Nephron (organoid): ENCODE measurements around the gene ROBO4.

Experiments used
- H3K27ac Mint-ChIP-seq, 3 experiments: 2 replicates each; pipeline ENCODE4 v1.8.0; 2020; ENCODE audit warnings: mixed read lengths in 3 of 3, mild to moderate bottlenecking in 2 of 3, moderate library complexity in 1 of 3
- H3K27me3 Mint-ChIP-seq: 2 replicates; pipeline ENCODE4 v1.8.0; 2021; ENCODE audit warnings: low read depth, mild to moderate bottlenecking, moderate library complexity, mixed read lengths
- H3K36me3 Mint-ChIP-seq: 2 replicates; pipeline ENCODE4 v1.8.0; 2020; ENCODE audit warnings: low read depth, mixed read lengths
- H3K4me1 Mint-ChIP-seq: 2 replicates; pipeline ENCODE4 v1.8.0; 2020; ENCODE audit warnings: mixed read lengths
- H3K4me3 Mint-ChIP-seq, 3 experiments: 2 replicates each; pipeline ENCODE4 v1.8.0; 2020; ENCODE audit warnings: mild to moderate bottlenecking in 3 of 3, mixed read lengths in 3 of 3, moderate library complexity in 2 of 3
- H3K9me3 Mint-ChIP-seq: 2 replicates; pipeline ENCODE4 v1.8.0; 2020; ENCODE audit warnings: mixed read lengths
- CTCF ChIP-seq, 3 experiments: fragments of 200-600 bp; sonication (generic); IDR thresholded peaks; one replicate each; pipeline ENCODE4 v1.5.0; 2021; ENCODE audit warnings: antibody characterized with exemption in 3 of 3; ENCODE audit not compliant: unreplicated experiment in 3 of 3

The ROBO4 gene

GRCh38 chr11:124873951-124874350, 23.7 kb downstream of the ROBO4 start:
- H3K4me1 Mint-ChIP-seq: no peaks in the 10 kb centered on the region
- no peaks in the 10 kb centered on the region for H3K9me3 Mint-ChIP-seq
- no peak overlapping the region for H3K27ac Mint-ChIP-seq
- peaks cover 75% of the 10 kb centered on the region for H3K27me3 Mint-ChIP-seq
- no peak for TF ChIP-seq CTCF (IDR thresholded peaks at IDR 0.05; ENCODE audit: unreplicated experiment in 3 of 3)
- H3K36me3 Mint-ChIP-seq: no peaks in the 10 kb centered on the region
- peak overlapping the region; percentile 19 to 62 (median 25) for H3K4me3 Mint-ChIP-seq

DNA sequence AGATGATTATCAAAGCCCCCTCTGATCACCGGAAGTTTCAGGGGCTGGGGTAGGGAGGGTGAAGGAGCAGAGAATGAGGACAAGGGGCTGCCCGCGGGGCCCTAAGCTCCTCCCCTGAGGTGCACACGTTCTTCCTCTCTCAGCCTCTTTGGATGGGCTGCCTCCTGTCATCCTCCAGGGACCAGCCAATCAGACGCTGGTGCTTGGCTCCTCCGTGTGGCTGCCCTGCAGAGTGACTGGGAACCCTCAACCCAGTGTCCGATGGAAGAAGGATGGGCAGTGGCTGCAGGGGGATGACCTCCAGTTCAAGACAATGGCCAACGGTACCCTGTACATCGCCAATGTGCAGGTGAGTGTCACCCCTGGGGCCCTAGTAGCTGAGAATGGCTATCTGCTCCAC, 24.9 kb downstream of the ROBO4 start:
- peaks cover 87% of the 10 kb centered on the region for H3K27me3 Mint-ChIP-seq
- H3K27ac Mint-ChIP-seq: no peak overlapping the region
- H3K4me3 Mint-ChIP-seq: no peak overlapping the region
- TF ChIP-seq CTCF (IDR thresholded peaks at IDR 0.05; ENCODE audit: unreplicated experiment in 3 of 3): no peak
- H3K4me1 Mint-ChIP-seq: peaks cover 7% of the 10 kb centered on the region
- no peaks in the 10 kb centered on the region for H3K9me3 Mint-ChIP-seq
- no peaks in the 10 kb centered on the region for H3K36me3 Mint-ChIP-seq

DNA sequence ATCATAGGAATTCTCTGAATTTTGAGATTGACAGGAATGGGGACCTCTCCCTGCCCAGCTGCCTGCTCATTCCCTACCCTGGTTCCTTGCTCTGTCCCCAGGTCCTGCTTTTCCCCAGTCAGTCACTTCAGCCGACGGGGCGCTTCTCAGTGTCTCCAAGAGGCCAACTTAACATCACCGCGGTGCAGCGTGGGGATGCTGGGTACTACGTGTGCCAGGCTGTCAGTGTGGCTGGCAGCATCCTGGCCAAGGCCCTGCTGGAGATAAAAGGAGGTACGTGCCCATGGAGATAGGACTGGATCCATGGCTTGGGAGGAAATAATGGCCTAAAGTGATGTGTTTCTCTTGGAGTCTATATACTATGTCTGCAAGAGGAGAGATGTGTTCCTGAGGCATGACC, 25.4 kb downstream of the ROBO4 start:
- peaks cover 12% of the 10 kb centered on the region for H3K4me1 Mint-ChIP-seq
- H3K9me3 Mint-ChIP-seq: no peaks in the 10 kb centered on the region
- TF ChIP-seq CTCF (IDR thresholded peaks at IDR 0.05; ENCODE audit: unreplicated experiment in 3 of 3): no peak
- no peaks in the 10 kb centered on the region for H3K36me3 Mint-ChIP-seq
- no peak overlapping the region for H3K27ac Mint-ChIP-seq
- peaks cover 92% of the 10 kb centered on the region for H3K27me3 Mint-ChIP-seq
- H3K4me3 Mint-ChIP-seq: no peak overlapping the region

- Mint-ChIP-seq H3K36me3 (no peaks in the 10 kb centered on the region), H3K9me3 (no peaks in the 10 kb centered on the region), H3K27me3 (peaks cover 100% of the 10 kb centered on the region), H3K4me3 (no peak overlapping the region), H3K4me1 (peaks cover 14% of the 10 kb centered on the region), H3K27ac (no peak overlapping the region)
- TF ChIP-seq CTCF (IDR thresholded peaks at IDR 0.05; ENCODE audit: unreplicated experiment in 3 of 3): no peak
Observed at GRCh38 chr11:124870430-124870829, 27.2 kb downstream of the ROBO4 start.

- Mint-ChIP-seq H3K36me3 (no peaks in the 10 kb centered on the region), H3K4me1 (peaks cover 14% of the 10 kb centered on the region), H3K9me3 (no peaks in the 10 kb centered on the region), H3K4me3 (no peak overlapping the region), H3K27ac (no peak overlapping the region), H3K27me3 (peaks cover 100% of the 10 kb centered on the region)
- no peak for TF ChIP-seq CTCF (IDR thresholded peaks at IDR 0.05; ENCODE audit: unreplicated experiment in 3 of 3)
Observed at GRCh38 chr11:124869856-124870387, 27.7 kb downstream of the ROBO4 start.

GRCh38 chr11:124869331-124869730, 28.3 kb downstream of the ROBO4 start:
- H3K36me3 Mint-ChIP-seq: no peaks in the 10 kb centered on the region
- H3K4me3 Mint-ChIP-seq: no peak overlapping the region
- no peak for TF ChIP-seq CTCF (IDR thresholded peaks at IDR 0.05; ENCODE audit: unreplicated experiment in 3 of 3)
- H3K9me3 Mint-ChIP-seq: no peaks in the 10 kb centered on the region
- H3K27ac Mint-ChIP-seq: no peak overlapping the region
- H3K4me1 Mint-ChIP-seq: peaks cover 14% of the 10 kb centered on the region
- peaks cover 100% of the 10 kb centered on the region for H3K27me3 Mint-ChIP-seq
